ENCODE results near the gene RBFOX2. TPM values are rescaled to one million over a fixed set of nuclear protein-coding genes. Genes with fewer than 3 reads are reported as not detected.

The RBFOX2 gene
- total and polyA plus RNA-seq, 4 donors: 14.2 to 53.6 (median 25.6) TPM

DNA sequence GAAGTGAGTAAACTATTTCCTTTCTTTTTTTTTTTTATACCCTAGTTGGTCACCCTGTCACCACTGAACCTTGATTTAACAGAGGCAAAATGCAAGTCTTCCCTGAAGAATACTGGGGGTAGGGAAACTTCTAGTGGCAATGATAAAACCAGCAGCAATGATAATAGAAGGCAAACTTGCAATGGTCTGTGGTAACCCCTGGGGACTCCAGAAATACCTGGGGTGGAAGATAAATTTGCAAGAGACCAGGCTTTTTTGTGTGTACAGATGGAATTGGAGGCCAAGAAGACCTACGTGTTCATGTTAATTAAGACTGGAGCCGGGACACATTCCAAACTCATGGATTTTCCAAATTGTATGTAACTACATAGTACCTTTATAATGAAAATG is 299.3 kb downstream of the RBFOX2 start:
- Histone ChIP-seq H3K27ac (ENCODE audit: low read depth in 1 of 2, low read length in 2 of 2) (no peak overlapping the region), H3K36me3 (ENCODE audit: control insufficient read depth in 4 of 4, insufficient read depth in 3 of 4, low read depth in 1 of 4, low read length in 3 of 4) (no peaks in the 10 kb centered on the region), H3K9me3 (ENCODE audit: control insufficient read depth in 4 of 4, low read length in 3 of 4) (no peaks in the 10 kb centered on the region), H3K27me3 (ENCODE audit: control insufficient read depth in 4 of 4, insufficient read depth in 4 of 4, low read length in 3 of 4) (no peaks in the 10 kb centered on the region), H3K4me3 (ENCODE audit: low read depth in 1 of 3, low read length in 3 of 3) (no peak overlapping the region), H3K9ac (ENCODE audit: low read depth in 1 of 2, low read length in 2 of 2) (no peak overlapping the region), H3K4me1 (ENCODE audit: control insufficient read depth in 4 of 4, insufficient read depth in 4 of 4, low read length in 3 of 4) (peaks cover 0 to 9% (median 5%) of the 10 kb centered on the region in 4 donors)
- WGBS: 96% methylated on average over 2 of the region's 2 CpGs
- TF ChIP-seq, protein P1, sequence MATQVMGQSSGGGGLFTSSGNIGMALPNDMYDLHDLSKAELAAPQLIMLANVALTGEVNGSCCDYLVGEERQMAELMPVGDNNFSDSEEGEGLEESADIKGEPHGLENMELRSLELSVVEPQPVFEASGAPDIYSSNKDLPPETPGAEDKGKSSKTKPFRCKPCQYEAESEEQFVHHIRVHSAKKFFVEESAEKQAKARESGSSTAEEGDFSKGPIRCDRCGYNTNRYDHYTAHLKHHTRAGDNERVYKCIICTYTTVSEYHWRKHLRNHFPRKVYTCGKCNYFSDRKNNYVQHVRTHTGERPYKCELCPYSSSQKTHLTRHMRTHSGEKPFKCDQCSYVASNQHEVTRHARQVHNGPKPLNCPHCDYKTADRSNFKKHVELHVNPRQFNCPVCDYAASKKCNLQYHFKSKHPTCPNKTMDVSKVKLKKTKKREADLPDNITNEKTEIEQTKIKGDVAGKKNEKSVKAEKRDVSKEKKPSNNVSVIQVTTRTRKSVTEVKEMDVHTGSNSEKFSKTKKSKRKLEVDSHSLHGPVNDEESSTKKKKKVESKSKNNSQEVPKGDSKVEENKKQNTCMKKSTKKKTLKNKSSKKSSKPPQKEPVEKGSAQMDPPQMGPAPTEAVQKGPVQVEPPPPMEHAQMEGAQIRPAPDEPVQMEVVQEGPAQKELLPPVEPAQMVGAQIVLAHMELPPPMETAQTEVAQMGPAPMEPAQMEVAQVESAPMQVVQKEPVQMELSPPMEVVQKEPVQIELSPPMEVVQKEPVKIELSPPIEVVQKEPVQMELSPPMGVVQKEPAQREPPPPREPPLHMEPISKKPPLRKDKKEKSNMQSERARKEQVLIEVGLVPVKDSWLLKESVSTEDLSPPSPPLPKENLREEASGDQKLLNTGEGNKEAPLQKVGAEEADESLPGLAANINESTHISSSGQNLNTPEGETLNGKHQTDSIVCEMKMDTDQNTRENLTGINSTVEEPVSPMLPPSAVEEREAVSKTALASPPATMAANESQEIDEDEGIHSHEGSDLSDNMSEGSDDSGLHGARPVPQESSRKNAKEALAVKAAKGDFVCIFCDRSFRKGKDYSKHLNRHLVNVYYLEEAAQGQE (IDR thresholded peaks at IDR 0.05): no peak
- TF ChIP-seq HNF4A (conservative IDR thresholded peaks at IDR 0.05) (no peak), RAD21 (IDR thresholded peaks at IDR 0.05) (no peak), FOXA1 (IDR thresholded peaks at IDR 0.05) (no peak), HNF4G (IDR thresholded peaks at IDR 0.05) (no peak), GABPA (IDR thresholded peaks at IDR 0.05 in 1 of 2, conservative IDR thresholded peaks at IDR 0.05 in 1 of 2) (no peak), JUND (IDR thresholded peaks at IDR 0.05) (no peak), NR2F2 (IDR thresholded peaks at IDR 0.05) (no peak), YY1 (IDR thresholded peaks at IDR 0.05) (no peak), FOXA2 (IDR thresholded peaks at IDR 0.05) (no peak), TAF1 (conservative IDR thresholded peaks at IDR 0.05) (no peak), SP1 (IDR thresholded peaks at IDR 0.05) (no peak), RXRA (IDR thresholded peaks at IDR 0.05) (no peak)
- TF ChIP-seq, protein P2, sequence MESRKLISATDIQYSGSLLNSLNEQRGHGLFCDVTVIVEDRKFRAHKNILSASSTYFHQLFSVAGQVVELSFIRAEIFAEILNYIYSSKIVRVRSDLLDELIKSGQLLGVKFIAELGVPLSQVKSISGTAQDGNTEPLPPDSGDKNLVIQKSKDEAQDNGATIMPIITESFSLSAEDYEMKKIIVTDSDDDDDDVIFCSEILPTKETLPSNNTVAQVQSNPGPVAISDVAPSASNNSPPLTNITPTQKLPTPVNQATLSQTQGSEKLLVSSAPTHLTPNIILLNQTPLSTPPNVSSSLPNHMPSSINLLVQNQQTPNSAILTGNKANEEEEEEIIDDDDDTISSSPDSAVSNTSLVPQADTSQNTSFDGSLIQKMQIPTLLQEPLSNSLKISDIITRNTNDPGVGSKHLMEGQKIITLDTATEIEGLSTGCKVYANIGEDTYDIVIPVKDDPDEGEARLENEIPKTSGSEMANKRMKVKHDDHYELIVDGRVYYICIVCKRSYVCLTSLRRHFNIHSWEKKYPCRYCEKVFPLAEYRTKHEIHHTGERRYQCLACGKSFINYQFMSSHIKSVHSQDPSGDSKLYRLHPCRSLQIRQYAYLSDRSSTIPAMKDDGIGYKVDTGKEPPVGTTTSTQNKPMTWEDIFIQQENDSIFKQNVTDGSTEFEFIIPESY (IDR thresholded peaks at IDR 0.05): no peak
- TF ChIP-seq, protein P3, sequence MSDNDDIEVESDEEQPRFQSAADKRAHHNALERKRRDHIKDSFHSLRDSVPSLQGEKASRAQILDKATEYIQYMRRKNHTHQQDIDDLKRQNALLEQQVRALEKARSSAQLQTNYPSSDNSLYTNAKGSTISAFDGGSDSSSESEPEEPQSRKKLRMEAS (IDR thresholded peaks at IDR 0.05): no peak
- TF ChIP-seq, protein P4, sequence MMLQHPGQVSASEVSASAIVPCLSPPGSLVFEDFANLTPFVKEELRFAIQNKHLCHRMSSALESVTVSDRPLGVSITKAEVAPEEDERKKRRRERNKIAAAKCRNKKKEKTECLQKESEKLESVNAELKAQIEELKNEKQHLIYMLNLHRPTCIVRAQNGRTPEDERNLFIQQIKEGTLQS (IDR thresholded peaks at IDR 0.05): no peak
- TF ChIP-seq, protein P5, sequence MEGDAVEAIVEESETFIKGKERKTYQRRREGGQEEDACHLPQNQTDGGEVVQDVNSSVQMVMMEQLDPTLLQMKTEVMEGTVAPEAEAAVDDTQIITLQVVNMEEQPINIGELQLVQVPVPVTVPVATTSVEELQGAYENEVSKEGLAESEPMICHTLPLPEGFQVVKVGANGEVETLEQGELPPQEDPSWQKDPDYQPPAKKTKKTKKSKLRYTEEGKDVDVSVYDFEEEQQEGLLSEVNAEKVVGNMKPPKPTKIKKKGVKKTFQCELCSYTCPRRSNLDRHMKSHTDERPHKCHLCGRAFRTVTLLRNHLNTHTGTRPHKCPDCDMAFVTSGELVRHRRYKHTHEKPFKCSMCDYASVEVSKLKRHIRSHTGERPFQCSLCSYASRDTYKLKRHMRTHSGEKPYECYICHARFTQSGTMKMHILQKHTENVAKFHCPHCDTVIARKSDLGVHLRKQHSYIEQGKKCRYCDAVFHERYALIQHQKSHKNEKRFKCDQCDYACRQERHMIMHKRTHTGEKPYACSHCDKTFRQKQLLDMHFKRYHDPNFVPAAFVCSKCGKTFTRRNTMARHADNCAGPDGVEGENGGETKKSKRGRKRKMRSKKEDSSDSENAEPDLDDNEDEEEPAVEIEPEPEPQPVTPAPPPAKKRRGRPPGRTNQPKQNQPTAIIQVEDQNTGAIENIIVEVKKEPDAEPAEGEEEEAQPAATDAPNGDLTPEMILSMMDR (IDR thresholded peaks at IDR 0.05; ENCODE audit: low read depth, low read length, missing input control): no peak
- no peak for DNase-seq (ENCODE audit: low spot score)
